Measurements from ENCODE around the gene ZNF562. TPM values are rescaled to one million over a fixed set of nuclear protein-coding genes. Genes with fewer than 3 reads are reported as not detected.

The ZNF562 gene
- total and polyA plus RNA-seq, 2 of the 4 experiments (the other 2 are of a cell fraction), result 5.2 to 43.7 TPM

- intact Hi-C loops (cut with micrococcal nuclease), result loop anchor here (10.0 kb wide), 1 partner anchor 287 kb away; no protein-coding TSS in a partner anchor
- no TSS peak for BruUV-seq (replicated peaks)
- POLR2A ChIA-PET (ENCODE audit: unreplicated experiment), result no interaction called here
Observed at GRCh38 chr19:9627856-9628255, 47.0 kb downstream of the ZNF562 start.

More at GRCh38 chr19:9627856-9628255, 47.0 kb downstream of the ZNF562 start:
- H3K56ac ChIP-seq (ENCODE audit: extremely low read depth, insufficient read depth, low read length), result no peak overlapping the region
- no peak overlapping the region for H4K8ac ChIP-seq (ENCODE audit: low read depth in 2 of 2, low read length in 2 of 2)
- DNase-seq, result no peak
- no peaks in the 10 kb centered on the region for H3K4me1 ChIP-seq (ENCODE audit: control insufficient read depth, insufficient read depth, low read length)
- in situ Hi-C loops (cut with MboI; ENCODE audit: low sequenced_read_pairs) (loop anchor here (5.0 kb wide), 1 partner anchor 164 kb away; no protein-coding TSS in a partner anchor), dilution Hi-C loops (cut with HindIII; ENCODE audit: low sequenced_read_pairs, unreplicated experiment) (loop anchor here (10.0 kb wide), 1 partner anchor 167 kb away; no protein-coding TSS in a partner anchor)
- ATAC-seq (ENCODE audit: low read depth), result no peak
- H2BK120ac ChIP-seq (ENCODE audit: low read depth, low read length), result no peak overlapping the region
- no peaks in the 10 kb centered on the region for H3K27me3 ChIP-seq (ENCODE audit: control insufficient read depth, insufficient read depth, low read length)
- no peak overlapping the region for H2BK20ac ChIP-seq (ENCODE audit: low read depth, low read length)
- no peak overlapping the region for H3K4ac ChIP-seq (ENCODE audit: low read depth, low read length)
- no peak overlapping the region for H4K91ac ChIP-seq (ENCODE audit: insufficient read depth, low read depth, low read length)
- no peak overlapping the region for H4K5ac ChIP-seq (ENCODE audit: low read depth, low read length)
- TF ChIP-seq POLR2A (IDR thresholded peaks at IDR 0.05; ENCODE audit: low read depth, low read length) (no peak), RAD21 (IDR thresholded peaks at IDR 0.05; ENCODE audit: low read length) (no peak), FOS (IDR thresholded peaks at IDR 0.05; ENCODE audit: low read depth, low read length) (no peak), CEBPB (IDR thresholded peaks at IDR 0.05; ENCODE audit: low read depth, low read length) (no peak), NFE2L2 (IDR thresholded peaks at IDR 0.05; ENCODE audit: low read depth, low read length) (no peak), ELK1 (IDR thresholded peaks at IDR 0.05; ENCODE audit: borderline replicate concordance, low read depth, low read length) (no peak), RFX5 (IDR thresholded peaks at IDR 0.05; ENCODE audit: low read depth, low read length) (no peak), CHD1 (IDR thresholded peaks at IDR 0.05; ENCODE audit: low read depth, low read length) (no peak), SMC3 (IDR thresholded peaks at IDR 0.05; ENCODE audit: low read depth, low read length) (no peak), BHLHE40 (IDR thresholded peaks at IDR 0.05; ENCODE audit: low read depth, low read length) (no peak)
- H2BK5ac ChIP-seq (ENCODE audit: low read depth, low read length, poor library complexity, severe bottlenecking), result no peak overlapping the region
- no peak overlapping the region for H2AK9ac ChIP-seq (replicated peaks; ENCODE audit: low read depth, low read length, poor library complexity)
- H2AFZ ChIP-seq (replicated peaks; ENCODE audit: low read length, poor library complexity), result no peak overlapping the region
- H3K23ac ChIP-seq (ENCODE audit: low read depth, low read length), result no peak overlapping the region
- H3K9me3 ChIP-seq (ENCODE audit: control insufficient read depth, insufficient read depth, low read length), result no peaks in the 10 kb centered on the region
- H3K9ac ChIP-seq (ENCODE audit: low read depth, low read length), result no peak overlapping the region
- WGBS, 2 experiments (ENCODE audit: extremely low coverage in 2 of 2, insufficient read length in 1 of 2), result no CpG with 5 or more reads among the region's 2 CpGs
- no peak overlapping the region for H3K4me3 ChIP-seq (ENCODE audit: insufficient read depth, low read depth, low read length)
- no peak overlapping the region for H3K27ac ChIP-seq (ENCODE audit: insufficient read depth, low read length)
- no peak overlapping the region for H2AK5ac ChIP-seq (ENCODE audit: low read depth, low read length)
- no peaks in the 10 kb centered on the region for H4K20me1 ChIP-seq (ENCODE audit: insufficient read depth, low read length)
- H3K79me1 ChIP-seq (ENCODE audit: low read depth in 1 of 2, low read length in 2 of 2), result 0 out of 4 replicates have a peak, but pooled peaks cover 6 to 8% of the 10 kb centered on the region in 2 experiments
- no peak overlapping the region for H2BK15ac ChIP-seq (ENCODE audit: low read depth, low read length)
- no peak overlapping the region for H3K4me2 ChIP-seq (ENCODE audit: low read depth, low read length)
- CTCF ChIA-PET, result no interaction called here
- peaks cover 11% of the 10 kb centered on the region for H3K36me3 ChIP-seq (ENCODE audit: control insufficient read depth, insufficient read depth, low read length)
- H3K9me1 ChIP-seq (ENCODE audit: insufficient read depth, low read length), result no peaks in the 10 kb centered on the region
- no peak overlapping the region for H3K14ac ChIP-seq (replicated peaks; ENCODE audit: low read depth, low read length)
- H3K18ac ChIP-seq (ENCODE audit: low read depth, low read length), result no peak overlapping the region
